GM12865 (cell line): Measurements from ENCODE around the gene CADM2.
"Not testable (repeated sequence)": the region's sequence is repeated elsewhere in the genome, so short reads cannot be mapped to it uniquely, and the experiment has no call there.

Experiments used
- DNase-seq: peaks from one replicate; pipeline ENCODE4 v3.0.0; 2010; ENCODE audit warnings: low read depth
- H3K4me3 ChIP-seq: 2 replicates; pipeline ENCODE4 v1.5.1; 2011; ENCODE audit warnings: mild to moderate bottlenecking, low read depth, low read length, control low read depth
- TF ChIP-seq, protein P1 (sequence below): IDR thresholded peaks from 2 replicates; pipeline ENCODE4 v1.5.1; 2011; ENCODE audit warnings: low read length, control low read depth, low read depth, inconsistent platforms; ENCODE audit not compliant: insufficient read depth; ENCODE audit errors: missing control alignments

The CADM2 gene

DNA sequence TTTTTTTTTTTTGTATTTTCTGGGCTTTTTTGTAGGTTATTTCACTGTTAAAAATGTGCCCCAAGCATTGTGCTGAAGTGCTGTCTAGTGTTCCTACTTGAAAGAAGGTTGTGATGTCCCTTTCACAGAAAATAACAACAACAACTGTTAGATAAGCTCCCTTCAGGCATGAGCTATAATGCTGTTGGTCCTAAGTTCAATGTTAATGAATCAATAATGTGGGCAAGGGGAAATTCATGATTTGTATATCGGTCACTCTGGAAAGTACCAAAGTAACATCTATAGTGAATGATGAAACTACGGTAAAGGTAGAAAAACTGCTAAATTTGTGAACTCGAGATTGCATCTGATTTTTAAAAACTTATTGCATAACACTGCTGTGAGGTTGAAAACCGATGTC lies 539.4 kb downstream of the CADM2 start:
- no peak overlapping the region for H3K4me3 ChIP-seq
- DNase-seq, result no peak
- TF ChIP-seq, protein P1, sequence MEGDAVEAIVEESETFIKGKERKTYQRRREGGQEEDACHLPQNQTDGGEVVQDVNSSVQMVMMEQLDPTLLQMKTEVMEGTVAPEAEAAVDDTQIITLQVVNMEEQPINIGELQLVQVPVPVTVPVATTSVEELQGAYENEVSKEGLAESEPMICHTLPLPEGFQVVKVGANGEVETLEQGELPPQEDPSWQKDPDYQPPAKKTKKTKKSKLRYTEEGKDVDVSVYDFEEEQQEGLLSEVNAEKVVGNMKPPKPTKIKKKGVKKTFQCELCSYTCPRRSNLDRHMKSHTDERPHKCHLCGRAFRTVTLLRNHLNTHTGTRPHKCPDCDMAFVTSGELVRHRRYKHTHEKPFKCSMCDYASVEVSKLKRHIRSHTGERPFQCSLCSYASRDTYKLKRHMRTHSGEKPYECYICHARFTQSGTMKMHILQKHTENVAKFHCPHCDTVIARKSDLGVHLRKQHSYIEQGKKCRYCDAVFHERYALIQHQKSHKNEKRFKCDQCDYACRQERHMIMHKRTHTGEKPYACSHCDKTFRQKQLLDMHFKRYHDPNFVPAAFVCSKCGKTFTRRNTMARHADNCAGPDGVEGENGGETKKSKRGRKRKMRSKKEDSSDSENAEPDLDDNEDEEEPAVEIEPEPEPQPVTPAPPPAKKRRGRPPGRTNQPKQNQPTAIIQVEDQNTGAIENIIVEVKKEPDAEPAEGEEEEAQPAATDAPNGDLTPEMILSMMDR, result no peak

DNA sequence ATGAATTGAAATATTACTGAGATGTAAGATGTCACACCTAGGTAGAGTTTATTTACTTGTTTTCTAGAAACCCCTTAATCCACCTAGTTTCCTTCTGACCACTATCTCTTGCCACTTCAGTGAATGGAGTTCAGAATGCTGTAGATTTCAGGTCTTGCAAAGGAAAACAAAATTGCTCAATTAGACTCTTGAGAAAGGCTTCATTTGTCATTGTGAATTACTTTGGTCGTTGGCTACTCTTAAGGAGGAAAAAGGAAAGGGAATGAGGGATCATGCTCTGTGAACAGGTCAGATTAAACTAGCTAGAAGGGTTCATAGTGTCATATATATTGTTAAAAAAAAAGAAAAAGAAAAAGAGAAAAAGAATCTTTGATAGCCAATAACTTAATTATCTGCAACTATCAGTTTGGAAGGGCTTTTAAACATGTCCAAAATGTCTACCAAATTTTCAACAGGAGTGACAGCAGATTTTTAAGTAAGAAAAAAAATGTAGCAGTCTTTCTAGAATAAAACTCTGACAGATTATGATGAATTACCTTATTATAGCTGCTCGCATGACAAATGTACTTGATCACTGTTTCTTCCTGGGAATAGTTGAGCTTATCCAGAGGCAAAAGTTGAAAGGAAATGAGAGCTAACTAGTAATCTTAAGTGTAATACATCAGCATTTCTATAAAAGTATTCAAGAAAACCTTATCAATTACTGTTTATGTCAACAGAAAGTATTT lies 543.5 kb downstream of the CADM2 start:
- no peak for DNase-seq
- H3K4me3 ChIP-seq, result no peak overlapping the region
- TF ChIP-seq, protein P1, result no peak

DNA sequence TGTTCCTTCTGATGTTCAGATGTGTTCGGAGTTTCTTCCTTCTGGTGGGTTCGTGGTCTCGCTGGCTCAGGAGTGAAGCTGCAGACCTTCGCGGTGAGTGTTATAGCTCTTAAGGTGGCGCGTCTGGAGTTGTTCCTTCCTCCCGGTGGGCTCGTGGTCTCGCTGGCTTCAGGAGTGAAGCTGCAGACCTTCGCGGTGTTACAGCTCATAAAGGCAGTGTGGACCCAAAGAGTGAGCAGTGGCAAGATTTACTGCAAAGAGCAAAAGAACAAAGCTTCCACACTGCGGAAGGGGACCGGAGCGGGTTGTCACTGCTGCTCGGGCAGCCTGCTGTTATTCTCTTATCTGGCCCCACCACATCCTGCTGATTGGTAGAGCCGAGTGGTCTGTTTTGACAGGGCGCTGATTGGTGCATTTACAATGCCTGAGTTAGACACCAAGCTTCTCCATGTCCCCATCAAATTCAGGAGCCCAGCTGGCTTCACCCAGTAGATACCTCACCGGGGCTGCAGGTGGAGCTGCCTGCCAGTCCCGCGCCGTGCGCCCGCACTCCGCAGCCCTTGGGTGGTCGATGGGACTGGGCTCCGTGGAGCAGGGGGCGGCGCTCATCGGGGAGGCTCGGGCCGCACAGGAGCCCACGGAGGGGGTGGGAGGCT lies 545.5 kb downstream of the CADM2 start:
- not testable (repeated sequence) for DNase-seq, H3K4me3 ChIP-seq

DNA sequence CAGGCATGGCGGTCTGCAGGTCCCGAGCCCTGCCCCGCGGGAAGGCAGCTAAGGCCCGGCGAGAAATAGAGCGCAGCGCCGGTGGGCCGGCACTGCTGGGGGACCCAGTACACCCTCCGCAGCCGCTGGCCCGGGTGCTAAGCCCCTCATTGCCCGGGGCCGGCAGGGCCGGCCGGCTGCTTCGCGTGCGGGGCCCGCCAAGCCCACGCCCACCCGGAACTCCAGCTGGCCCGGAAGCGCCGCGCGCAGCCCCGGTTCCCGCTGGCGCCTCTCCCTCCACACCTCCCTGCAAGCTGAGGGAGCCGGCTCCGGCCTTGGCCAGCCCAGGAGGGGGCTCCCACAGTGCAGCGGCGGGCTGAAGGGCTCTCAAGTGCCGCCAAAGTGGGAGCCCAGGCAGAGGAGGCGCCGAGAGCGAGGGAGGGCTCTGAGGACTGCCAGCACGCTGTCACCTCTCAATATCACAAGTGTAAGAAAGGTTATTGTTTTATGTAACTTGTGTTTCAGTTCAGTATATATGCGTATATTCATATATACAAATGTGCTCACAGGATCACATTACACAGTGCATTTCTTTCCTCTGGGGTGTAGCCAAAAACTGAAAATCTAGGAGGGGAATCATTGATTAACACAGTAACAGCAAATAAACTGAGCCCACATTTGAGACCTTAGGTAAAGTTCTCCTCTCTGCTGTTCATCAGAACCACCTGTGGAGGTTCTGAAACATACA lies 546.2 kb downstream of the CADM2 start:
- not testable (repeated sequence) for DNase-seq, H3K4me3 ChIP-seq

DNA sequence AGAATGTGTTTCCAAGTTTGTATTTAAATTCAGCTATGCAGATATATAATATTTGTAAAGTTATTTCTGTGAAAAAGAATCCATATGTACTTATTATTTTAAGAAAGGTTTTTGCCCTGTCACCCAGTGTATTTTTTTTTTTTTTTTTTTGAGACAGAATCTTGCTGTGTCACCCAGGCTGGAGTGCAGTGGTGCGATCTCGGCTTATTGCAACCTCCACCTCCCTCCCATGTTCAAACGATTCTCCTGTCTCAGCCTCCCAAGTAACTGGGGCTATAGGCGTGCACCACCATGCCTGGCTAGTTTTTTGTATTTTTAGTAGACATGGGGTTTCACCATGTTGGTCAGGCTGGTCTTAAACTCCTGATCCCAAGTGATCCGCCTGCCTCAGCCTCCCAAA lies 548.3 kb downstream of the CADM2 start:
- not testable (repeated sequence) for H3K4me3 ChIP-seq, DNase-seq

DNA sequence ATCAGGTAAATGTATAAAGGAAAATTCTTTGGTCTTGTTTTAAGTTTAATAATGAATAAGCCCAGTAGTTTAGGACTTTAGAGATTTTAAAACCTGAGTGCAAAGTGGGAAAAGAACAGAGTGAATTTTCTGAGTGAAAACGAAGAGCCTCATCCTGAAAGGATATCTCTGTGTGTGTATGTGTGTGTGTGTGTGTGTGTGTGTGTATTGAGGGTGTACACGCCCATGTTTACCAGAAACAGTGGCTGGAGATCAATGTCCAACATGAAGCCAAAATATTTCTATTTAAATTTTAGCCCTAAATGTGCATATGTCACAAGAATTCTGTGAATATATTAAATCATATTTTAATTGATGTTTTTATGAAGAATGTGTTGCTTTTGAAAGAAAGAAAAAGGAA lies 549.9 kb downstream of the CADM2 start:
- TF ChIP-seq, protein P1, result no peak
- no peak for DNase-seq
- no peak overlapping the region for H3K4me3 ChIP-seq

DNA sequence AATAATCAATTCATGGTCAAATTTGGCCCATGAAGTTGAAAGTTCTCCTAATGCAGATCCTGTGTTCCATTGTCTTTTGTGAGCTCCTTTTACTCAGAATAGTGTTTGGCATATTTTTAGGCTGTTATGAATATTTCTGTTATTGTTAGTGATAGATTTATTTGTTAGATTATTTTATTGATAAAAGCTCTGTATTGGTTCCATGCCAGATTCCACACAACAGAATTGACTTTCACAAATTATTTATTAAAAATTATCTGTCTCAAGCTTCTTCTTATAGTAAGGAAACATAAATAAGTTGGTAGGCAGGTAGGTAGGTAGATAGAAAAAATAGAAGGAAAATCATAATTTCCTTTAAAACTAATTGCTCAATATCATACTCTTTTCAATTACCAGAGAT lies 557.4 kb downstream of the CADM2 start:
- TF ChIP-seq, protein P1, result no peak
- H3K4me3 ChIP-seq, result no peak overlapping the region
- DNase-seq, result no peak

DNA sequence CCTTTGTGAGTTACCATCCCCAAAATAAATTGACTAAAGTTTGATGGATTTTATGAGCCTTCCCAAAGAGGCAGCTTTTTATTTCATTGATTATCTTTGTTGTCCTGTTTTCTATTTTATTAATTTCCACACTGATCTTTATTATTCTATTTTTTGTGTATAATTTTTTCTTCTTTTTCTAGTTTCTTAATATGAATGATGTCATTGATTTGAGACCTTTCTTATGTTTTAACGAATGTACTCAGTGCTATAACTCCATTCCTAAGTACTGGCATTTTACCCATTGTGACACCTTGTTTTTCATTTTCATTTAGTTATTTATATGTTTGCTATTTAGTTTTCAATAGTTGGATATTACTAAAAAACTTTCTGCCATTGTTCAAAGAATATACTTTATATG lies 565.3 kb downstream of the CADM2 start:
- no peak for DNase-seq
- TF ChIP-seq, protein P1, result no peak
- H3K4me3 ChIP-seq, result no peak overlapping the region
